ENCODE measurements around the gene KCTD13. TPM values are rescaled to one million over a fixed set of nuclear protein-coding genes. Genes with fewer than 3 reads are reported as not detected.
"Not testable (repeated sequence)": the region's sequence is repeated elsewhere in the genome, so short reads cannot be mapped to it uniquely, and the experiment has no call there.

KCTD13 gene
- total RNA-seq, 2 experiments from 2014 or later = 40.0 to 43.8 TPM

- Mint-ChIP-seq H3K4me1 (ENCODE audit: low read depth) (no peaks in the 10 kb centered on the region), H3K36me3 (ENCODE audit: low read depth) (peaks cover 45% of the 10 kb centered on the region), H3K9me3 (no peaks in the 10 kb centered on the region), H3K27me3 (no peaks in the 10 kb centered on the region), H3K27ac (no peak overlapping the region), H3K4me3 (no peak overlapping the region)
- H3K4me1 ChIP-seq (ENCODE audit: insufficient read depth, low read length) = no peaks in the 10 kb centered on the region
- intact Hi-C loops (cut with DNase I, micrococcal nuclease) = no loop called here
- no peak for DNase-seq
- H3K4me3 ChIP-seq (ENCODE audit: low read length) = no peak overlapping the region
- no peak overlapping the region for H3K27ac ChIP-seq (ENCODE audit: low read depth in 1 of 2, low read length in 2 of 2)
- peaks cover 15% of the 10 kb centered on the region for H3K36me3 ChIP-seq (ENCODE audit: insufficient read depth, low read length)
- no peak for ATAC-seq (ENCODE audit: poor library complexity)
- ChIA-PET POLR2A (no interaction called here), CTCF (no interaction called here)
- H3K9me3 ChIP-seq (ENCODE audit: control insufficient read depth in 1 of 2, insufficient read depth in 1 of 2, low read length in 2 of 2) = no peaks in the 10 kb centered on the region
- H3K27me3 ChIP-seq (ENCODE audit: control insufficient read depth in 1 of 2, insufficient read depth in 2 of 2, low read length in 2 of 2) = no peaks in the 10 kb centered on the region
- no peak for TF ChIP-seq CTCF (IDR thresholded peaks at IDR 0.05)
Observed at GRCh38 chr16:29912087-29912486, 13.9 kb downstream of the KCTD13 start.

GRCh38 chr16:29911676-29912010 is 14.4 kb downstream of the KCTD13 start:
- Histone ChIP-seq H3K4me1 (ENCODE audit: insufficient read depth, low read length) (peaks cover 2% of the 10 kb centered on the region), H3K4me3 (ENCODE audit: low read length) (no peak overlapping the region), H3K27ac (ENCODE audit: low read depth in 1 of 2, low read length in 2 of 2) (no peak overlapping the region), H3K27me3 (ENCODE audit: control insufficient read depth in 1 of 2, insufficient read depth in 2 of 2, low read length in 2 of 2) (no peaks in the 10 kb centered on the region), H3K9me3 (ENCODE audit: control insufficient read depth in 1 of 2, insufficient read depth in 1 of 2, low read length in 2 of 2) (no peaks in the 10 kb centered on the region), H3K36me3 (ENCODE audit: insufficient read depth, low read length) (peaks cover 11% of the 10 kb centered on the region)
- Mint-ChIP-seq H3K9me3 (no peaks in the 10 kb centered on the region), H3K27me3 (no peaks in the 10 kb centered on the region), H3K4me3 (no peak overlapping the region), H3K36me3 (ENCODE audit: low read depth) (peaks cover 40% of the 10 kb centered on the region), H3K27ac (no peak overlapping the region), H3K4me1 (ENCODE audit: low read depth) (no peaks in the 10 kb centered on the region)
- no peak for TF ChIP-seq CTCF (IDR thresholded peaks at IDR 0.05)
- POLR2A ChIA-PET = no interaction called here
- CTCF ChIA-PET = no interaction called here
- DNase-seq = no peak
- intact Hi-C loops (cut with DNase I, micrococcal nuclease) = no loop called here
- no peak for ATAC-seq (ENCODE audit: poor library complexity)

GRCh38 chr16:29910819-29911675 is 15.0 kb downstream of the KCTD13 start:
- ChIA-PET CTCF (no interaction called here), POLR2A (interaction anchor here (2.4 kb wide), 1 partner anchor 15 kb away, joined by 8 read pairs; the partner anchor contains the start of gene KCTD13)

GRCh38 chr16:29909851-29910250 is 16.2 kb downstream of the KCTD13 start:
- CTCF ChIA-PET; H3K4me1 Mint-ChIP-seq (ENCODE audit: low read depth); H3K4me3 Mint-ChIP-seq; H3K36me3 ChIP-seq (ENCODE audit: insufficient read depth, low read length); H3K27ac Mint-ChIP-seq; H3K9me3 Mint-ChIP-seq; intact Hi-C loops (cut with DNase I, micrococcal nuclease); DNase-seq; ATAC-seq (ENCODE audit: poor library complexity); H3K9me3 ChIP-seq (ENCODE audit: control insufficient read depth in 1 of 2, insufficient read depth in 1 of 2, low read length in 2 of 2); H3K27me3 ChIP-seq (ENCODE audit: control insufficient read depth in 1 of 2, insufficient read depth in 2 of 2, low read length in 2 of 2); H3K4me1 ChIP-seq (ENCODE audit: insufficient read depth, low read length); H3K4me3 ChIP-seq (ENCODE audit: low read length); H3K27me3 Mint-ChIP-seq; H3K27ac ChIP-seq (ENCODE audit: low read depth in 1 of 2, low read length in 2 of 2): not testable (repeated sequence)
- H3K36me3 Mint-ChIP-seq (ENCODE audit: low read depth) = peaks cover 27% of the 10 kb centered on the region
- POLR2A ChIA-PET = interaction anchor here (0.8 to 2.4 kb wide), 2 partner anchors 16 to 102 kb away, joined by 4 to 8 read pairs; partner anchors contain the start of gene KCTD13

More at GRCh38 chr16:29910819-29911675, 15.0 kb downstream of the KCTD13 start:
- H3K9me3 ChIP-seq (ENCODE audit: control insufficient read depth in 1 of 2, insufficient read depth in 1 of 2, low read length in 2 of 2) = no peaks in the 10 kb centered on the region
- no peak overlapping the region for H3K27ac ChIP-seq (ENCODE audit: low read depth in 1 of 2, low read length in 2 of 2)
- Mint-ChIP-seq H3K27ac (no peak overlapping the region), H3K4me3 (no peak overlapping the region), H3K4me1 (ENCODE audit: low read depth) (no peaks in the 10 kb centered on the region), H3K27me3 (no peaks in the 10 kb centered on the region), H3K9me3 (no peaks in the 10 kb centered on the region), H3K36me3 (ENCODE audit: low read depth) (peaks cover 36% of the 10 kb centered on the region)
- peaks cover 10% of the 10 kb centered on the region for H3K36me3 ChIP-seq (ENCODE audit: insufficient read depth, low read length)
- H3K4me3 ChIP-seq (ENCODE audit: low read length) = no peak overlapping the region
- intact Hi-C loops (cut with DNase I, micrococcal nuclease) = no loop called here
- TF ChIP-seq CTCF (IDR thresholded peaks at IDR 0.05) = no peak
- DNase-seq (no peak), ATAC-seq (ENCODE audit: poor library complexity) (no peak)
- no peaks in the 10 kb centered on the region for H3K27me3 ChIP-seq (ENCODE audit: control insufficient read depth in 1 of 2, insufficient read depth in 2 of 2, low read length in 2 of 2)
- peaks cover 2% of the 10 kb centered on the region for H3K4me1 ChIP-seq (ENCODE audit: insufficient read depth, low read length)
